Endothelial cell of umbilical vein (primary cell): ENCODE data around the gene DNAJC3. TPM values are rescaled to one million over a fixed set of nuclear protein-coding genes. Genes with fewer than 3 reads are reported as not detected.

ENCODE experiments used
- BruUV-seq: library from RNA; stranded (reverse); fragments of 400-500 nt; replicated peaks from 2 replicates; lab custom pipeline; 2021; lab: Mats Ljungman, UMichigan
- CTCF ChIA-PET: fragments of 300-600, 350-600 bp; sonication (Branson Sonifier 250); formaldehyde crosslinking; loops from one replicate; lab custom pipeline; 2021; ENCODE audit warnings: antibody characterized with exemption, inconsistent platforms; lab: Charles Lee
- POLR2A ChIA-PET: fragments of 300-600, 350-600 bp; sonication (Branson Sonifier 250); formaldehyde crosslinking; loops from one replicate; lab custom pipeline; 2021; ENCODE audit warnings: antibody characterized with exemption, inconsistent platforms; lab: Charles Lee
- DNase-seq: peaks from one replicate; pipeline ENCODE4 v3.0.0-alpha.2; 2011; ENCODE audit warnings: low read depth, low spot score
- FAIRE-seq: peaks from 2 replicates; lab custom pipeline; 2011; peaks lifted over from hg19 to GRCh38; lab: Jason Lieb, UNC
- H2AFZ ChIP-seq: 2 replicates; pipeline ENCODE4 v1.6.0; 2012; ENCODE audit warnings: low read depth, low read length, control low read depth, inconsistent platforms
- H3K27ac ChIP-seq: 2 replicates; pipeline ENCODE4 v1.5.1; 2011; ENCODE audit warnings: low read depth, mild to moderate bottlenecking, control low read depth, low read length, moderate library complexity; ENCODE audit not compliant: insufficient read depth
- H3K27me3 ChIP-seq, 2 experiments: 2 replicates each; pipeline versions ENCODE4 v1.6.0 to v1.6.1; 2011; ENCODE audit warnings: low read length in 2 of 2, mixed read lengths in 1 of 2; ENCODE audit not compliant: control insufficient read depth in 2 of 2, insufficient read depth in 2 of 2
- H3K36me3 ChIP-seq, 2 experiments: 2 replicates in 1 of 2; 3 replicates in 1 of 2; pipeline ENCODE4 v1.5.1; 2011; ENCODE audit warnings: low read length in 2 of 2, mild to moderate bottlenecking in 1 of 2, moderate library complexity in 1 of 2; ENCODE audit not compliant: control insufficient read depth in 2 of 2, insufficient read depth in 2 of 2; ENCODE audit errors: extremely low read depth in 1 of 2
- H3K4me1 ChIP-seq: 3 replicates; pipeline ENCODE4 v1.5.1; 2011; ENCODE audit warnings: mild to moderate bottlenecking, low read length; ENCODE audit not compliant: control insufficient read depth, insufficient read depth; ENCODE audit errors: extremely low read depth
- H3K4me2 ChIP-seq: 2 replicates; pipeline ENCODE4 v1.6.1; 2011; ENCODE audit warnings: low read length, control low read depth, mixed read lengths; ENCODE audit not compliant: insufficient read depth
- H3K4me3 ChIP-seq, 3 experiments: fragments of 200-600 bp in 1 of 3; sonication (generic), shearing (Covaris generic) in 1 of 3; replicated peaks in 1 of 3; 2 replicates each; pipeline ENCODE4 v1.5.1; 2011 to 2016; ENCODE audit warnings: control low read depth in 3 of 3, low read length in 3 of 3, mild to moderate bottlenecking in 2 of 3, inconsistent platforms in 1 of 3, low read depth in 1 of 3, moderate library complexity in 1 of 3; ENCODE audit not compliant: insufficient read depth in 1 of 3
- H3K79me2 ChIP-seq: 2 replicates; pipeline ENCODE4 v1.6.0; 2012; ENCODE audit warnings: low read length, inconsistent platforms; ENCODE audit not compliant: control insufficient read depth, insufficient read depth
- H3K9ac ChIP-seq: replicated peaks from 2 replicates; pipeline ENCODE3; 2011; ENCODE audit warnings: low read length, control low read depth; ENCODE audit not compliant: insufficient read depth; ENCODE audit errors: extremely low read depth
- H3K9me1 ChIP-seq: replicated peaks from 3 replicates; pipeline ENCODE4 v1.6.0; 2011; ENCODE audit warnings: mild to moderate bottlenecking, low read length; ENCODE audit not compliant: control insufficient read depth, insufficient read depth; ENCODE audit errors: extremely low read depth
- H3K9me3 ChIP-seq: replicated peaks from 2 replicates; pipeline ENCODE4 v1.5.1; 2012; ENCODE audit warnings: low read length, inconsistent platforms; ENCODE audit not compliant: control insufficient read depth, insufficient read depth
- H4K20me1 ChIP-seq: replicated peaks from 2 replicates; pipeline ENCODE3; 2011; ENCODE audit warnings: mild to moderate bottlenecking, low read length; ENCODE audit not compliant: control insufficient read depth, insufficient read depth; ENCODE audit errors: extremely low read depth
- EZH2 ChIP-seq: IDR thresholded peaks from 2 replicates; pipeline ENCODE4 v1.6.1; 2012; ENCODE audit warnings: borderline replicate concordance, low read depth, mild to moderate bottlenecking, moderate library complexity, low read length, inconsistent platforms; ENCODE audit not compliant: severe bottlenecking
- FOS ChIP-seq: IDR thresholded peaks from 2 replicates; pipeline ENCODE4 v1.6.1; 2011; ENCODE audit warnings: mild to moderate bottlenecking, low read length, moderate library complexity, borderline replicate concordance; ENCODE audit not compliant: insufficient read depth
- GATA2 ChIP-seq: IDR thresholded peaks from 2 replicates; pipeline ENCODE4 v1.7.0; 2011; ENCODE audit warnings: low read depth, mild to moderate bottlenecking, moderate library complexity, mixed read lengths, low read length; ENCODE audit not compliant: insufficient read length, insufficient read depth
- JUN ChIP-seq: IDR thresholded peaks from 2 replicates; pipeline ENCODE4 v1.6.1; 2011; ENCODE audit warnings: borderline replicate concordance, low read depth; ENCODE audit not compliant: insufficient read length, insufficient read depth
- MYC ChIP-seq: IDR thresholded peaks from one replicate; pipeline ENCODE4 v1.6.1; 2011; ENCODE audit warnings: mild to moderate bottlenecking, low read depth, low read length
- POLR2A ChIP-seq: IDR thresholded peaks from 2 replicates; pipeline ENCODE4 v1.6.1; 2012; ENCODE audit warnings: low read depth, mild to moderate bottlenecking, control low read depth, low read length
- POLR2AphosphoS5 ChIP-seq: IDR thresholded peaks from 2 replicates; pipeline ENCODE4 v1.6.1; 2012; ENCODE audit warnings: low read depth, mild to moderate bottlenecking, control low read depth, low read length, moderate library complexity; ENCODE audit not compliant: insufficient read depth
- dilution Hi-C: fragments of 300-500 bp; cut with MboI; formaldehyde crosslinking; loops from one replicate; pipeline ENCODE4 v1.15.0; 2019; ENCODE audit warnings: low sequenced_read_pairs; ENCODE audit not compliant: extremely low pct_ligation_motif_present
- intact Hi-C: fragments of 100-400 bp; cut with micrococcal nuclease; formaldehyde crosslinking; loops from one replicate; pipeline ENCODE4 v1.10.0; 2022
- polyA plus RNA-seq, 4 experiments: library from polyadenylated mRNA; depleted of rRNA in 3 of 4; stranded (reverse) in 3 of 4; unstranded in 1 of 4; fragments of >200 nt; gene quantifications; 2 replicates each; pipeline versions ENCODE4 v1.2.1 to v1.2.3, GENCODE V29; 2011 to 2012; ENCODE audit warnings: missing spikeins in 1 of 4
- total RNA-seq: library from RNA; stranded (reverse); gene quantifications from 2 replicates; pipeline ENCODE4 v1.2.3, GENCODE V29; 2021
- TF ChIP-seq, protein P1 (sequence below), 2 donors: IDR thresholded peaks; 1 replicate in 1 of 2; 2 replicates in 1 of 2; pipeline ENCODE4 v1.5.1; 2011; ENCODE audit warnings: low read length in 2 of 2, mild to moderate bottlenecking in 2 of 2, moderate library complexity in 2 of 2, control low read depth in 1 of 2, inconsistent platforms in 1 of 2, low read depth in 1 of 2; ENCODE audit not compliant: insufficient read depth in 1 of 2; ENCODE audit errors: extremely low read depth in 1 of 2
- TF ChIP-seq, protein P2 (sequence below): IDR thresholded peaks from 2 replicates; pipeline ENCODE4 v1.6.1; 2011; ENCODE audit not compliant: insufficient read depth, insufficient read length

The DNAJC3 gene
- total and polyA plus RNA-seq, 2 donors (not counting 3 experiments of a cell fraction or from before 2014, with no cell fraction given): 17.0 to 51.2 TPM

DNA sequence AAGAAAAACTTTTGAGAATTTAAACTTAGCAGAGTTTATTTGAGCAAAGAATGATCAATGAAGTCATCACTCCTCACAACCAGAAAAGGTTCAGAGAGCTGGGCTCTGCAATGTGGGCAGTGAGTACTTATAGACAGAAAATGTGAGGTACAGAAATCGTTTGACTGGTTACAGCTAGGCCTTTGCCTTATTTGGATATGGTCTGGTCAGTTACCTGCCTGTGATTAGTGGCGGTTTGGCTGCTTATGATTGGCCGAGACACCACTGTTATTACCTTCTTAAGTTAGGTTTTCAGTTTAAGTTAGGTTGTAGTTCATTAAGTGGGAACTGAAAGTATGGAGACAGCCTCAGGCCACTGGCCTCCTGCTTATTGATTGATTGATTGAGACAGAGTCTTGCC lies 66.3 kb downstream of the DNAJC3 start:
- H3K4me2 ChIP-seq: no peak overlapping the region
- H4K20me1 ChIP-seq: no peaks in the 10 kb centered on the region
- peaks cover 27% of the 10 kb centered on the region for H3K79me2 ChIP-seq
- BruUV-seq: no TSS peak
- H3K4me1 ChIP-seq: no peaks in the 10 kb centered on the region
- FAIRE-seq (no peak), DNase-seq (no peak)
- no peak overlapping the region for H3K4me3 ChIP-seq
- H3K36me3 ChIP-seq: no peaks in the 10 kb centered on the region
- CTCF ChIA-PET: no interaction called here
- POLR2A ChIA-PET: no interaction called here
- no peak overlapping the region for H3K27ac ChIP-seq
- TF ChIP-seq GATA2: no peak
- no peak for TF ChIP-seq EZH2
- TF ChIP-seq, protein P1, sequence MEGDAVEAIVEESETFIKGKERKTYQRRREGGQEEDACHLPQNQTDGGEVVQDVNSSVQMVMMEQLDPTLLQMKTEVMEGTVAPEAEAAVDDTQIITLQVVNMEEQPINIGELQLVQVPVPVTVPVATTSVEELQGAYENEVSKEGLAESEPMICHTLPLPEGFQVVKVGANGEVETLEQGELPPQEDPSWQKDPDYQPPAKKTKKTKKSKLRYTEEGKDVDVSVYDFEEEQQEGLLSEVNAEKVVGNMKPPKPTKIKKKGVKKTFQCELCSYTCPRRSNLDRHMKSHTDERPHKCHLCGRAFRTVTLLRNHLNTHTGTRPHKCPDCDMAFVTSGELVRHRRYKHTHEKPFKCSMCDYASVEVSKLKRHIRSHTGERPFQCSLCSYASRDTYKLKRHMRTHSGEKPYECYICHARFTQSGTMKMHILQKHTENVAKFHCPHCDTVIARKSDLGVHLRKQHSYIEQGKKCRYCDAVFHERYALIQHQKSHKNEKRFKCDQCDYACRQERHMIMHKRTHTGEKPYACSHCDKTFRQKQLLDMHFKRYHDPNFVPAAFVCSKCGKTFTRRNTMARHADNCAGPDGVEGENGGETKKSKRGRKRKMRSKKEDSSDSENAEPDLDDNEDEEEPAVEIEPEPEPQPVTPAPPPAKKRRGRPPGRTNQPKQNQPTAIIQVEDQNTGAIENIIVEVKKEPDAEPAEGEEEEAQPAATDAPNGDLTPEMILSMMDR (IDR thresholded peaks at IDR 0.05; ENCODE audit: extremely low read depth in 1 of 2, insufficient read depth in 1 of 2, low read depth in 1 of 2, low read length in 2 of 2): no peak
- TF ChIP-seq MYC: no peak
- no peak for TF ChIP-seq POLR2A
- TF ChIP-seq JUN: no peak
- TF ChIP-seq POLR2AphosphoS5: no peak
- no peak for TF ChIP-seq FOS
- TF ChIP-seq, protein P2, sequence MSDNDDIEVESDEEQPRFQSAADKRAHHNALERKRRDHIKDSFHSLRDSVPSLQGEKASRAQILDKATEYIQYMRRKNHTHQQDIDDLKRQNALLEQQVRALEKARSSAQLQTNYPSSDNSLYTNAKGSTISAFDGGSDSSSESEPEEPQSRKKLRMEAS: no peak
- intact Hi-C loops: no loop called here
- no peak overlapping the region for H3K9ac ChIP-seq
- H2AFZ ChIP-seq: no peak overlapping the region
- peaks cover 2% of the 10 kb centered on the region for H3K9me1 ChIP-seq
- H3K27me3 ChIP-seq: no peaks in the 10 kb centered on the region
- dilution Hi-C loops: no loop called here
- H3K9me3 ChIP-seq: no peaks in the 10 kb centered on the region
